K562 (cell line): ENCODE data around the gene HIPK2. TPM values are rescaled to one million over a fixed set of nuclear protein-coding genes. Genes with fewer than 3 reads are reported as not detected.
A peak's percentile ranks its signal among the peaks of the same experiment; 100 is the strongest.

Source experiments
- ATAC-seq: fragments of 200-7000 bp; cut with Tn5 transposase; 3 replicates; pipeline ENCODE4 v1.9.1; 2020; ENCODE audit warnings: moderate library complexity
- BruUV-seq: library from RNA; stranded (reverse); fragments of 400-500 nt; replicated peaks from 2 replicates; lab custom pipeline; 2021; lab: Mats Ljungman, UMichigan
- CTCF ChIA-PET: fragments of 300-600 bp; formaldehyde crosslinking; extraction: SDS; loops from one replicate; lab custom pipeline; 2021; ENCODE audit warnings: low intra/inter-chr PET ratio; lab: Yijun Ruan, JAX
- POLR2A ChIA-PET: fragments of 300-600, 350-650 bp; sonication (Branson Sonifier 250); formaldehyde crosslinking; extraction: SDS; loops from one replicate; lab custom pipeline; 2021; ENCODE audit warnings: antibody characterized with exemption, inconsistent platforms; lab: Yijun Ruan, JAX
- DNase-seq, 4 experiments: peaks; one replicate each; pipeline versions ENCODE4 v3.0.0 to v3.0.0-alpha.2; 2011 to 2018; ENCODE audit warnings: low spot score in 3 of 4, mixed read lengths in 3 of 4; ENCODE audit errors: extremely low read depth in 1 of 4
- FAIRE-seq: peaks from 2 replicates; lab custom pipeline; 2011; peaks lifted over from hg19 to GRCh38; lab: Jason Lieb, UNC
- H2AFZ ChIP-seq: 2 replicates; pipeline ENCODE4 v1.6.0; 2011; ENCODE audit warnings: low read depth, low read length, control low read depth, inconsistent platforms
- H3K27ac ChIP-seq: fragments of 200-600 bp; 3 replicates; pipeline ENCODE4 v1.8.0; 2011; ENCODE audit warnings: low read depth, mild to moderate bottlenecking, control low read depth, inconsistent platforms, low read length, moderate library complexity, mixed read lengths; ENCODE audit errors: extremely low read depth
- H3K27me3 ChIP-seq, 2 experiments: fragments of 300-600 bp in 1 of 2; 2 replicates in 1 of 2; 3 replicates in 1 of 2; pipeline versions ENCODE4 v1.6.0 to v1.8.0; 2011; ENCODE audit warnings: inconsistent platforms in 2 of 2, low read length in 2 of 2, mild to moderate bottlenecking in 1 of 2, mixed read lengths in 1 of 2, moderate library complexity in 1 of 2; ENCODE audit not compliant: control insufficient read depth in 2 of 2, insufficient read depth in 2 of 2
- H3K36me3 ChIP-seq: fragments of 300-600 bp; 3 replicates; pipeline ENCODE4 v1.8.0; 2011; ENCODE audit warnings: mild to moderate bottlenecking, low read length, inconsistent platforms; ENCODE audit not compliant: control insufficient read depth, insufficient read depth
- H3K4me1 ChIP-seq, 2 experiments: fragments of 200-600 bp in 1 of 2; replicated peaks in 1 of 2; 2 replicates in 1 of 2; 3 replicates in 1 of 2; pipeline versions ENCODE4 v1.5.1 to v1.8.0; 2011; ENCODE audit warnings: inconsistent platforms in 2 of 2, low read length in 2 of 2, mild to moderate bottlenecking in 1 of 2, mixed read lengths in 1 of 2, moderate library complexity in 1 of 2; ENCODE audit not compliant: control insufficient read depth in 2 of 2, insufficient read depth in 2 of 2
- H3K4me2 ChIP-seq: 2 replicates; pipeline ENCODE4 v1.6.1; 2011; ENCODE audit warnings: low read length, control low read depth, inconsistent platforms, mixed read lengths; ENCODE audit not compliant: insufficient read depth
- H3K4me3 ChIP-seq: fragments of 200-600 bp; sonication (generic), shearing (Covaris generic); 2 replicates; pipeline ENCODE4 v1.5.1; 2016; ENCODE audit warnings: control low read depth, inconsistent platforms
- H3K79me2 ChIP-seq: fragments of 200-600 bp; 3 replicates; pipeline ENCODE4 v1.8.0; 2011; ENCODE audit warnings: low read length, inconsistent platforms; ENCODE audit not compliant: control insufficient read depth, insufficient read depth
- H3K9ac ChIP-seq, 2 experiments: 2 replicates each; pipeline versions ENCODE4 v1.6.0 to v1.6.1; 2011; ENCODE audit warnings: low read depth in 2 of 2, low read length in 2 of 2, control low read depth in 1 of 2, inconsistent platforms in 1 of 2, mild to moderate bottlenecking in 1 of 2, mixed read lengths in 1 of 2; ENCODE audit not compliant: insufficient read depth in 1 of 2
- H3K9me1 ChIP-seq: one replicate; pipeline ENCODE4 v1.6.0; 2011; ENCODE audit warnings: inconsistent platforms, mild to moderate bottlenecking, low read length, moderate library complexity; ENCODE audit not compliant: control insufficient read depth, insufficient read depth
- H3K9me3 ChIP-seq: replicated peaks from 2 replicates; pipeline ENCODE4 v1.5.1; 2011; ENCODE audit warnings: low read depth, low read length, inconsistent platforms; ENCODE audit not compliant: control insufficient read depth, insufficient read depth
- H4K20me1 ChIP-seq: replicated peaks from 2 replicates; pipeline ENCODE4 v1.6.1; 2011; ENCODE audit warnings: low read length, inconsistent platforms, mixed read lengths; ENCODE audit not compliant: control insufficient read depth, insufficient read depth
- E2F6 ChIP-seq, 2 experiments: IDR thresholded peaks; 2 replicates each; pipeline ENCODE4 v1.6.1; 2011; ENCODE audit warnings: borderline replicate concordance in 1 of 2, control low read depth in 1 of 2, low read depth in 1 of 2, low read length in 1 of 2, mild to moderate bottlenecking in 1 of 2, mixed read lengths in 1 of 2, moderate library complexity in 1 of 2; ENCODE audit not compliant: insufficient read depth in 1 of 2, insufficient read length in 1 of 2, poor library complexity in 1 of 2, severe bottlenecking in 1 of 2; ENCODE audit errors: extremely low read depth in 1 of 2
- MBD1 ChIP-seq: fragments of 250-450 bp; sonication (Bioruptor Pico); IDR thresholded peaks from 2 replicates; pipeline ENCODE4 v1.8.0; 2022; ENCODE audit warnings: inconsistent platforms
- NCOA4 ChIP-seq: fragments of 450-650 bp; IDR thresholded peaks from 2 replicates; pipeline ENCODE4 v1.6.1; 2018; ENCODE audit warnings: mild to moderate bottlenecking; ENCODE audit not compliant: partially characterized antibody
- SMAD2 ChIP-seq: fragments of 150-350 bp; IDR thresholded peaks from 2 replicates; pipeline ENCODE4 v1.6.1; 2014; ENCODE audit warnings: low read depth, mild to moderate bottlenecking, low read length
- SP1 ChIP-seq: sonication (generic); formaldehyde crosslinking; IDR thresholded peaks from 2 replicates; pipeline ENCODE4 v1.8.1; 2022; ENCODE audit warnings: mild to moderate bottlenecking, missing genetic modification reagents
- STAT6 ChIP-seq: sonication (generic); formaldehyde crosslinking; IDR thresholded peaks from 2 replicates; pipeline ENCODE4 v1.8.1; 2023; ENCODE audit warnings: mild to moderate bottlenecking, missing genetic modification reagents
- ZNF124 ChIP-seq: sonication (generic); formaldehyde crosslinking; IDR thresholded peaks from 2 replicates; pipeline ENCODE4 v1.8.1; 2022; ENCODE audit warnings: missing genetic modification reagents
- ZNF143 ChIP-seq: sonication (generic); formaldehyde crosslinking; IDR thresholded peaks from 2 replicates; pipeline ENCODE4 v1.9.0; 2022; ENCODE audit warnings: mild to moderate bottlenecking, missing genetic modification reagents
- ZNF24 ChIP-seq: fragments of 450-650 bp; IDR thresholded peaks from 2 replicates; pipeline ENCODE4 v1.6.1; 2016
- ZNF395 ChIP-seq: fragments of 200-800 bp; sonication (Bioruptor generic); IDR thresholded peaks from 2 replicates; pipeline ENCODE4 v1.6.1; 2017; ENCODE audit warnings: missing genetic modification characterization, missing compliant biosample characterization
- WGBS: fragments of 100-300 bp; shearing (Covaris generic); methylation state at CpG from one replicate; pipeline ENCODE4 v1.1.6; 2016; ENCODE audit warnings: low coverage, mixed read lengths; ENCODE audit not compliant: insufficient coverage; ENCODE audit errors: missing lambda C conversion rate; 5-methylcytosine and 5-hydroxymethylcytosine counted together
- in situ Hi-C: fragments of 300-500 bp; cut with MboI; formaldehyde crosslinking; loops from 4 replicates; pipeline ENCODE4 v1.15.0; 2018; ENCODE audit warnings: inconsistent platforms, mixed read lengths
- intact Hi-C: fragments of 100-400 bp; cut with micrococcal nuclease; formaldehyde crosslinking; loops from 2 replicates; pipeline ENCODE4 v1.14.2; 2022
- polyA plus RNA-seq, 8 experiments: library from polyadenylated mRNA; depleted of rRNA in 4 of 8; stranded (reverse) in 5 of 8; unstranded in 3 of 8; fragments of >200 nt; fragmentation: Nextera tagmentation in 2 of 8; fragmentation: Illumina TruSeq in 1 of 8; extraction: Ambion mirVana in 2 of 8; extraction: Trizol in 1 of 8; gene quantifications; 2 replicates each; pipeline versions ENCODE4 v1.2.1 to v1.2.3, GENCODE V29; 2011 to 2014; ENCODE audit warnings: inconsistent platforms in 1 of 8, missing spikeins in 1 of 8
- total RNA-seq, 7 experiments: library from RNA; depleted of rRNA in 6 of 7; stranded (reverse); fragments of >200 nt in 6 of 7; fragmentation: Illumina TruSeq in 2 of 7; extraction: Trizol in 2 of 7; gene quantifications; 2 replicates each; pipeline versions ENCODE4 v1.2.1 to v1.2.3, GENCODE V29; 2011 to 2021; ENCODE audit warnings: low replicate concordance in 1 of 7

The HIPK2 gene
- total and polyA plus RNA-seq, 9 of the 15 experiments (the other 6 are each of a cell fraction or from before 2014, with no cell fraction given): 0.69 to 19.8 (median 5.1) TPM

GRCh38 chr7:139543801-139544603, 233.8 kb downstream of the HIPK2 start:
- ChIA-PET POLR2A (interaction anchor here (0.6 to 0.7 kb wide), 2 partner anchors 70 to 77 kb away, joined by 3 read pairs; no protein-coding TSS in a partner anchor), CTCF (no interaction called here)
- FAIRE-seq (peak; percentile 44), ATAC-seq (peak; percentile 98), DNase-seq (peak; percentile 87 to 95 (median 90))
- in situ Hi-C loops: no loop called here
- intact Hi-C loops: no loop called here
- H3K79me2 ChIP-seq: peaks cover 6% of the 10 kb centered on the region; the same call in 1 of the 3 replicates
- peak overlapping the region in 1 of 2 experiments; percentile 62; a peak in 2 of 4 replicates for H3K9ac ChIP-seq
- no peaks in the 10 kb centered on the region for H3K9me3 ChIP-seq
- BruUV-seq: no TSS peak
- H3K4me1 ChIP-seq: peaks cover 21 to 29% of the 10 kb centered on the region in 2 experiments; a peak in 4 of 5 replicates
- H3K9me1 ChIP-seq: no peaks in the 10 kb centered on the region
- peak overlapping the region; percentile 40; the same call in 1 of the 2 replicates for H3K4me2 ChIP-seq
- no peak overlapping the region for H3K27ac ChIP-seq
- 0 out of 2 replicates have a peak, but pooled peaks cover 7% of the 10 kb centered on the region for H4K20me1 ChIP-seq
- H3K36me3 ChIP-seq: no peaks in the 10 kb centered on the region
- H3K4me3 ChIP-seq: no peak overlapping the region
- peak overlapping the region; percentile 76 for H2AFZ ChIP-seq
- WGBS: 17% methylated on average over 18 of the region's 18 CpGs
- peaks cover 20 to 79% of the 10 kb centered on the region in 2 experiments for H3K27me3 ChIP-seq
- no peak for TF ChIP-seq SMAD2
- peak; percentile 10; the same call in 1 of the 2 replicates for TF ChIP-seq ZNF24
- TF ChIP-seq ZNF124: no peak
- peak; percentile 62 for TF ChIP-seq ZNF143
- TF ChIP-seq ZNF395: no peak
- TF ChIP-seq NCOA4: no peak
- no peak for TF ChIP-seq MBD1 (CRISPR knock-in tag)
- 0 out of 2 replicates have a peak, but pooled peaks have one; percentile 47 for TF ChIP-seq STAT6 (CRISPR knock-in tag)
- peak; percentile 63; the same call in 1 of the 2 replicates for TF ChIP-seq SP1
- TF ChIP-seq E2F6 (IDR thresholded peaks at IDR 0.05; ENCODE audit: borderline replicate concordance in 1 of 2, extremely low read depth in 1 of 2, insufficient read depth in 1 of 2, insufficient read length in 1 of 2, low read depth in 1 of 2, low read length in 1 of 2, poor library complexity in 1 of 2, severe bottlenecking in 1 of 2): peak; percentile 69 to 79
